HepG2 (cell line): ENCODE data around the gene LEAP2. TPM values are rescaled to one million over a fixed set of nuclear protein-coding genes. Genes with fewer than 3 reads are reported as not detected.

Source experiments
- HNF1B ChIP-seq: sonication (generic); formaldehyde crosslinking; IDR thresholded peaks from 2 replicates; pipeline ENCODE4 v1.5.1; 2020; ENCODE audit warnings: mild to moderate bottlenecking, moderate library complexity, missing genetic modification reagents
- MAZ ChIP-seq, 2 experiments: sonication (generic) in 1 of 2; formaldehyde crosslinking in 1 of 2; IDR thresholded peaks; 2 replicates each; pipeline versions ENCODE4 v1.5.0 to v1.6.1; 2012 to 2020; ENCODE audit warnings: low read depth in 2 of 2, mild to moderate bottlenecking in 2 of 2, borderline replicate concordance in 1 of 2, improper control_type of control experiment in 1 of 2, low read length in 1 of 2, missing genetic modification reagents in 1 of 2, moderate library complexity in 1 of 2
- MLLT10 ChIP-seq: sonication (generic); formaldehyde crosslinking; IDR thresholded peaks from 2 replicates; pipeline ENCODE4 v1.4.0; 2020; ENCODE audit warnings: missing genetic modification reagents
- NR2F2 ChIP-seq: IDR thresholded peaks from 2 replicates; pipeline ENCODE4 v1.6.1; 2012; ENCODE audit warnings: low read depth, inconsistent platforms, borderline replicate concordance
- NR2F6 ChIP-seq, 2 experiments: IDR thresholded peaks; 2 replicates each; pipeline ENCODE4 v1.6.1; 2016; ENCODE audit warnings: antibody characterized with exemption in 1 of 2, mild to moderate bottlenecking in 1 of 2
- SNRNP70 ChIP-seq: fragments of 200-400 bp; formaldehyde crosslinking; IDR thresholded peaks from 2 replicates; pipeline ENCODE4 v1.6.1; 2017; ENCODE audit warnings: mild to moderate bottlenecking, low read depth, low read length, moderate library complexity
- SP5 ChIP-seq: IDR thresholded peaks from 2 replicates; pipeline ENCODE4 v1.6.1; 2016; ENCODE audit warnings: low read depth, borderline replicate concordance
- SRSF1 ChIP-seq: fragments of 200-400 bp; formaldehyde crosslinking; optimal IDR thresholded peaks from 2 replicates; pipeline ENCODE3; 2017; ENCODE audit warnings: mild to moderate bottlenecking, low read depth, low read length, moderate library complexity
- TBL1XR1 ChIP-seq: fragments of 150-350 bp; IDR thresholded peaks from 2 replicates; pipeline ENCODE4 v1.6.1; 2014; ENCODE audit warnings: borderline replicate concordance, low read length; ENCODE audit not compliant: partially characterized antibody
- ZFP36L1 ChIP-seq: sonication (generic); formaldehyde crosslinking; IDR thresholded peaks from 2 replicates; pipeline ENCODE4 v1.8.0; 2022; ENCODE audit warnings: mild to moderate bottlenecking, missing genetic modification reagents, moderate library complexity
- ZNF296 ChIP-seq: sonication (generic); formaldehyde crosslinking; conservative IDR thresholded peaks from 2 replicates; pipeline ENCODE4 v1.5.0; 2020; ENCODE audit warnings: mild to moderate bottlenecking, missing genetic modification reagents
- ZNF614 ChIP-seq: IDR thresholded peaks from 2 replicates; pipeline ENCODE4 v1.6.1; 2018; ENCODE audit warnings: missing biosample characterization, missing genetic modification reagents, inconsistent platforms, borderline replicate concordance
- ZNF644 ChIP-seq: IDR thresholded peaks from 2 replicates; pipeline ENCODE4 v1.6.1; 2016; ENCODE audit warnings: low read depth
- ZNF780A ChIP-seq: sonication (generic); formaldehyde crosslinking; IDR thresholded peaks from 2 replicates; pipeline ENCODE4 v1.8.0; 2022; ENCODE audit warnings: mild to moderate bottlenecking, missing genetic modification reagents, moderate library complexity
- polyA plus RNA-seq, 8 experiments: library from polyadenylated mRNA; depleted of rRNA in 3 of 8; stranded (reverse) in 7 of 8; unstranded in 1 of 8; fragments of >200 nt; fragmentation: Illumina TruSeq in 4 of 8; extraction: Trizol in 4 of 8; gene quantifications; 2 replicates each; pipeline versions ENCODE4 v1.2.1 to v1.2.3, GENCODE V29; 2011 to 2016; ENCODE audit warnings: low read depth in 4 of 8, missing spikeins in 1 of 8, mixed read lengths in 1 of 8; ENCODE audit not compliant: insufficient read depth in 1 of 8
- total RNA-seq, 5 experiments: library from RNA; depleted of rRNA; stranded (reverse); fragments of >200 nt; fragmentation: Illumina TruSeq; extraction: Trizol; gene quantifications; 2 replicates each; pipeline ENCODE4 v1.2.3, GENCODE V29; 2016; ENCODE audit warnings: low read depth in 1 of 5
- TF ChIP-seq, protein P1 (sequence below): sonication (generic); formaldehyde crosslinking; IDR thresholded peaks from 2 replicates; pipeline ENCODE4 v1.5.0; 2020; ENCODE audit warnings: missing genetic modification reagents
- TF ChIP-seq, protein P2 (sequence below): sonication (generic); formaldehyde crosslinking; IDR thresholded peaks from 2 replicates; pipeline ENCODE4 v1.5.0; 2020; ENCODE audit warnings: missing genetic modification reagents
- TF ChIP-seq, protein P3 (sequence below): sonication (generic); formaldehyde crosslinking; IDR thresholded peaks from 2 replicates; pipeline ENCODE4 v1.4.0; 2020; ENCODE audit warnings: missing genetic modification reagents, borderline replicate concordance
- TF ChIP-seq, protein P4 (sequence below): IDR thresholded peaks from 2 replicates; pipeline ENCODE4 v1.4.0; 2020; ENCODE audit warnings: mild to moderate bottlenecking, missing genetic modification reagents

LEAP2 gene
- total and polyA plus RNA-seq, 2 of the 13 experiments (the other 11 are each of a cell fraction or from before 2014, with no cell fraction given): 23.9 to 51.9 TPM

GRCh38 chr5:132830436-132831094 is 42.9 kb upstream of the LEAP2 start, which contains the start of gene SHROOM1 (continued):
- TF ChIP-seq NR2F2 (no peak), HNF1B (no peak), ZNF296 (CRISPR knock-in tag) (0 out of 2 replicates have a peak, but pooled peaks have one; percentile 46), SNRNP70 (no peak), SP5 (0 out of 2 replicates have a peak, but pooled peaks have one; percentile 29), ZNF780A (CRISPR knock-in tag) (peak; percentile 25; the same call in 1 of the 2 replicates), ZNF644 (no peak), SRSF1 (peak; percentile 66), TBL1XR1 (no peak), MLLT10 (no peak), ZNF614 (CRISPR knock-in tag) (peak; percentile 85), NR2F6 (IDR thresholded peaks at IDR 0.05) (no peak), NR2F6 (CRISPR knock-in tag; IDR thresholded peaks at IDR 0.05) (no peak; the same call in 1 of the 2 replicates), MAZ (IDR thresholded peaks at IDR 0.05; ENCODE audit: borderline replicate concordance, low read depth, low read length) (peak; percentile 29; the same call in 1 of the 2 replicates), MAZ (CRISPR knock-in tag; IDR thresholded peaks at IDR 0.05; ENCODE audit: low read depth) (0 out of 2 replicates have a peak, but pooled peaks have one; percentile 55), ZFP36L1 (CRISPR knock-in tag) (peak; percentile 85)
- TF ChIP-seq, protein P1, sequence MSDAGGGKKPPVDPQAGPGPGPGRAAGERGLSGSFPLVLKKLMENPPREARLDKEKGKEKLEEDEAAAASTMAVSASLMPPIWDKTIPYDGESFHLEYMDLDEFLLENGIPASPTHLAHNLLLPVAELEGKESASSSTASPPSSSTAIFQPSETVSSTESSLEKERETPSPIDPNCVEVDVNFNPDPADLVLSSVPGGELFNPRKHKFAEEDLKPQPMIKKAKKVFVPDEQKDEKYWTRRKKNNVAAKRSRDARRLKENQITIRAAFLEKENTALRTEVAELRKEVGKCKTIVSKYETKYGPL: no peak
- TF ChIP-seq, protein P2, sequence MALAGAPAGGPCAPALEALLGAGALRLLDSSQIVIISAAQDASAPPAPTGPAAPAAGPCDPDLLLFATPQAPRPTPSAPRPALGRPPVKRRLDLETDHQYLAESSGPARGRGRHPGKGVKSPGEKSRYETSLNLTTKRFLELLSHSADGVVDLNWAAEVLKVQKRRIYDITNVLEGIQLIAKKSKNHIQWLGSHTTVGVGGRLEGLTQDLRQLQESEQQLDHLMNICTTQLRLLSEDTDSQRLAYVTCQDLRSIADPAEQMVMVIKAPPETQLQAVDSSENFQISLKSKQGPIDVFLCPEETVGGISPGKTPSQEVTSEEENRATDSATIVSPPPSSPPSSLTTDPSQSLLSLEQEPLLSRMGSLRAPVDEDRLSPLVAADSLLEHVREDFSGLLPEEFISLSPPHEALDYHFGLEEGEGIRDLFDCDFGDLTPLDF (CRISPR knock-in tag): no peak
- TF ChIP-seq, protein P3, sequence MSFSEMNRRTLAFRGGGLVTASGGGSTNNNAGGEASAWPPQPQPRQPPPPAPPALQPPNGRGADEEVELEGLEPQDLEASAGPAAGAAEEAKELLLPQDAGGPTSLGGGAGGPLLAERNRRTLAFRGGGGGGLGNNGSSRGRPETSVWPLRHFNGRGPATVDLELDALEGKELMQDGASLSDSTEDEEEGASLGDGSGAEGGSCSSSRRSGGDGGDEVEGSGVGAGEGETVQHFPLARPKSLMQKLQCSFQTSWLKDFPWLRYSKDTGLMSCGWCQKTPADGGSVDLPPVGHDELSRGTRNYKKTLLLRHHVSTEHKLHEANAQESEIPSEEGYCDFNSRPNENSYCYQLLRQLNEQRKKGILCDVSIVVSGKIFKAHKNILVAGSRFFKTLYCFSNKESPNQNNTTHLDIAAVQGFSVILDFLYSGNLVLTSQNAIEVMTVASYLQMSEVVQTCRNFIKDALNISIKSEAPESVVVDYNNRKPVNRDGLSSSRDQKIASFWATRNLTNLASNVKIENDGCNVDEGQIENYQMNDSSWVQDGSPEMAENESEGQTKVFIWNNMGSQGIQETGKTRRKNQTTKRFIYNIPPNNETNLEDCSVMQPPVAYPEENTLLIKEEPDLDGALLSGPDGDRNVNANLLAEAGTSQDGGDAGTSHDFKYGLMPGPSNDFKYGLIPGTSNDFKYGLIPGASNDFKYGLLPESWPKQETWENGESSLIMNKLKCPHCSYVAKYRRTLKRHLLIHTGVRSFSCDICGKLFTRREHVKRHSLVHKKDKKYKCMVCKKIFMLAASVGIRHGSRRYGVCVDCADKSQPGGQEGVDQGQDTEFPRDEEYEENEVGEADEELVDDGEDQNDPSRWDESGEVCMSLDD (CRISPR knock-in tag): peak; percentile 46; the same call in 1 of the 2 replicates
- TF ChIP-seq, protein P4, sequence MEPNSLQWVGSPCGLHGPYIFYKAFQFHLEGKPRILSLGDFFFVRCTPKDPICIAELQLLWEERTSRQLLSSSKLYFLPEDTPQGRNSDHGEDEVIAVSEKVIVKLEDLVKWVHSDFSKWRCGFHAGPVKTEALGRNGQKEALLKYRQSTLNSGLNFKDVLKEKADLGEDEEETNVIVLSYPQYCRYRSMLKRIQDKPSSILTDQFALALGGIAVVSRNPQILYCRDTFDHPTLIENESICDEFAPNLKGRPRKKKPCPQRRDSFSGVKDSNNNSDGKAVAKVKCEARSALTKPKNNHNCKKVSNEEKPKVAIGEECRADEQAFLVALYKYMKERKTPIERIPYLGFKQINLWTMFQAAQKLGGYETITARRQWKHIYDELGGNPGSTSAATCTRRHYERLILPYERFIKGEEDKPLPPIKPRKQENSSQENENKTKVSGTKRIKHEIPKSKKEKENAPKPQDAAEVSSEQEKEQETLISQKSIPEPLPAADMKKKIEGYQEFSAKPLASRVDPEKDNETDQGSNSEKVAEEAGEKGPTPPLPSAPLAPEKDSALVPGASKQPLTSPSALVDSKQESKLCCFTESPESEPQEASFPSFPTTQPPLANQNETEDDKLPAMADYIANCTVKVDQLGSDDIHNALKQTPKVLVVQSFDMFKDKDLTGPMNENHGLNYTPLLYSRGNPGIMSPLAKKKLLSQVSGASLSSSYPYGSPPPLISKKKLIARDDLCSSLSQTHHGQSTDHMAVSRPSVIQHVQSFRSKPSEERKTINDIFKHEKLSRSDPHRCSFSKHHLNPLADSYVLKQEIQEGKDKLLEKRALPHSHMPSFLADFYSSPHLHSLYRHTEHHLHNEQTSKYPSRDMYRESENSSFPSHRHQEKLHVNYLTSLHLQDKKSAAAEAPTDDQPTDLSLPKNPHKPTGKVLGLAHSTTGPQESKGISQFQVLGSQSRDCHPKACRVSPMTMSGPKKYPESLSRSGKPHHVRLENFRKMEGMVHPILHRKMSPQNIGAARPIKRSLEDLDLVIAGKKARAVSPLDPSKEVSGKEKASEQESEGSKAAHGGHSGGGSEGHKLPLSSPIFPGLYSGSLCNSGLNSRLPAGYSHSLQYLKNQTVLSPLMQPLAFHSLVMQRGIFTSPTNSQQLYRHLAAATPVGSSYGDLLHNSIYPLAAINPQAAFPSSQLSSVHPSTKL (CRISPR knock-in tag): peak; percentile 54; the same call in 1 of the 2 replicates
